SJSA1 (cell line): ENCODE data around the gene TUFT1. TPM values are rescaled to one million over a fixed set of nuclear protein-coding genes. Genes with fewer than 3 reads are reported as not detected.
A peak's percentile ranks its signal among the peaks of the same experiment; 100 is the strongest.
"Not testable (repeated sequence)": the region's sequence is repeated elsewhere in the genome, so short reads cannot be mapped to it uniquely, and the experiment has no call there.

Experiments used
- DNase-seq, 2 experiments: peaks; one replicate each; pipeline ENCODE4 v3.0.0-alpha.2; 2015 to 2020; ENCODE audit warnings: low spot score in 2 of 2, low read depth in 1 of 2
- H3K27ac ChIP-seq: fragments of 250-450 bp; sonication (Bioruptor Pico); 2 replicates; pipeline ENCODE4 v1.5.1; 2020; ENCODE audit warnings: mild to moderate bottlenecking, moderate library complexity
- H3K27me3 ChIP-seq: fragments of 250-450 bp; sonication (Bioruptor Pico); replicated peaks from 2 replicates; pipeline ENCODE4 v1.5.1; 2020; ENCODE audit warnings: mild to moderate bottlenecking, moderate library complexity
- H3K36me3 ChIP-seq: fragments of 250-450 bp; sonication (Bioruptor Pico); 2 replicates; pipeline ENCODE4 v1.5.1; 2020; ENCODE audit warnings: mild to moderate bottlenecking
- H3K4me1 ChIP-seq: fragments of 250-450 bp; sonication (Bioruptor Pico); replicated peaks from 2 replicates; pipeline ENCODE4 v1.6.1; 2021; ENCODE audit warnings: mild to moderate bottlenecking
- H3K4me3 ChIP-seq: fragments of 250-450 bp; sonication (Bioruptor Pico); 2 replicates; pipeline ENCODE4 v1.5.1; 2020; ENCODE audit warnings: mild to moderate bottlenecking
- H3K9me3 ChIP-seq: fragments of 250-450 bp; sonication (Bioruptor Pico); replicated peaks from 2 replicates; pipeline ENCODE4 v1.5.1; 2020; ENCODE audit warnings: mild to moderate bottlenecking
- total RNA-seq: library from RNA; depleted of rRNA; stranded (reverse); fragments of >200 nt; shearing (Covaris generic); gene quantifications from 2 replicates; pipeline ENCODE4 v1.2.3, GENCODE V29; 2014

The TUFT1 gene
- total RNA-seq, 1 experiment from 2014 or later: 46.0 TPM

GRCh38 chr1:151518936-151519335 lies 21.2 kb upstream of the TUFT1 start:
- no peaks in the 10 kb centered on the region for H3K27me3 ChIP-seq

GRCh38 chr1:151519667-151520066 lies 20.4 kb upstream of the TUFT1 start:
- DNase-seq: no peak
- Histone ChIP-seq H3K4me1 (no peaks in the 10 kb centered on the region), H3K27ac (no peak overlapping the region), H3K27me3 (no peaks in the 10 kb centered on the region), H3K9me3 (no peaks in the 10 kb centered on the region), H3K36me3 (no peaks in the 10 kb centered on the region), H3K4me3 (no peak overlapping the region)

More at GRCh38 chr1:151518936-151519335, 21.2 kb upstream of the TUFT1 start:
- Histone ChIP-seq H3K4me3 (no peak overlapping the region), H3K27ac (no peak overlapping the region), H3K9me3 (no peaks in the 10 kb centered on the region), H3K36me3 (no peaks in the 10 kb centered on the region), H3K4me1 (no peaks in the 10 kb centered on the region)
- DNase-seq: no peak

- Histone ChIP-seq H3K9me3 (no peaks in the 10 kb centered on the region), H3K27ac (no peak overlapping the region), H3K4me3 (no peak overlapping the region), H3K36me3 (no peaks in the 10 kb centered on the region), H3K4me1 (no peaks in the 10 kb centered on the region), H3K27me3 (no peaks in the 10 kb centered on the region)
- no peak for DNase-seq
These were observed 19.8 kb upstream of the TUFT1 start for GRCh38 chr1:151520359-151520758.

GRCh38 chr1:151522427-151522826 lies 17.7 kb upstream of the TUFT1 start:
- not testable (repeated sequence) for DNase-seq, H3K27me3 ChIP-seq, H3K36me3 ChIP-seq, H3K9me3 ChIP-seq, H3K27ac ChIP-seq, H3K4me3 ChIP-seq, H3K4me1 ChIP-seq

GRCh38 chr1:151523326-151523725 lies 16.8 kb upstream of the TUFT1 start:
- no peaks in the 10 kb centered on the region for H3K4me1 ChIP-seq
- no peak for DNase-seq
- no peak overlapping the region for H3K4me3 ChIP-seq
- H3K9me3 ChIP-seq: no peaks in the 10 kb centered on the region
- H3K27me3 ChIP-seq: no peaks in the 10 kb centered on the region
- H3K27ac ChIP-seq: no peak overlapping the region
- H3K36me3 ChIP-seq: no peaks in the 10 kb centered on the region

- Histone ChIP-seq H3K4me3 (no peak overlapping the region), H3K9me3 (no peaks in the 10 kb centered on the region), H3K27me3 (no peaks in the 10 kb centered on the region), H3K27ac (no peak overlapping the region), H3K36me3 (no peaks in the 10 kb centered on the region), H3K4me1 (no peaks in the 10 kb centered on the region)
- DNase-seq: no peak
These were observed 15.4 kb upstream of the TUFT1 start for GRCh38 chr1:151524736-151525135.

GRCh38 chr1:151526735-151527525 lies 13.2 kb upstream of the TUFT1 start:
- no peaks in the 10 kb centered on the region for H3K36me3 ChIP-seq
- no peak overlapping the region for H3K27ac ChIP-seq
- DNase-seq: no peak
- H3K4me1 ChIP-seq: no peaks in the 10 kb centered on the region
- H3K9me3 ChIP-seq: no peaks in the 10 kb centered on the region
- H3K27me3 ChIP-seq: no peaks in the 10 kb centered on the region
- H3K4me3 ChIP-seq: no peak overlapping the region

- DNase-seq: no peak
- Histone ChIP-seq H3K4me1 (no peaks in the 10 kb centered on the region), H3K36me3 (no peaks in the 10 kb centered on the region), H3K27me3 (no peaks in the 10 kb centered on the region), H3K9me3 (no peaks in the 10 kb centered on the region), H3K4me3 (no peak overlapping the region), H3K27ac (no peak overlapping the region)
These were observed 10.9 kb upstream of the TUFT1 start for GRCh38 chr1:151529211-151529702.

- Histone ChIP-seq H3K4me1 (peaks cover 3% of the 10 kb centered on the region), H3K27ac (no peak overlapping the region), H3K9me3 (no peaks in the 10 kb centered on the region), H3K36me3 (no peaks in the 10 kb centered on the region), H3K27me3 (no peaks in the 10 kb centered on the region), H3K4me3 (no peak overlapping the region)
- no peak for DNase-seq
These were observed 10.3 kb upstream of the TUFT1 start for GRCh38 chr1:151529781-151530180.

GRCh38 chr1:151530461-151530860 lies 9.6 kb upstream of the TUFT1 start:
- Histone ChIP-seq H3K9me3 (no peaks in the 10 kb centered on the region), H3K4me3 (no peak overlapping the region), H3K27ac (no peak overlapping the region), H3K36me3 (no peaks in the 10 kb centered on the region), H3K4me1 (peaks cover 10% of the 10 kb centered on the region), H3K27me3 (no peaks in the 10 kb centered on the region)
- no peak for DNase-seq

- no peak for DNase-seq
- Histone ChIP-seq H3K4me3 (no peak overlapping the region), H3K27ac (no peak overlapping the region), H3K36me3 (no peaks in the 10 kb centered on the region), H3K9me3 (no peaks in the 10 kb centered on the region), H3K27me3 (no peaks in the 10 kb centered on the region), H3K4me1 (peaks cover 37% of the 10 kb centered on the region)
These were observed 6.2 kb upstream of the TUFT1 start for GRCh38 chr1:151533870-151534269.

GRCh38 chr1:151534662-151535278 lies 5.3 kb upstream of the TUFT1 start:
- peak; percentile 67 to 80 for DNase-seq
- no peaks in the 10 kb centered on the region for H3K9me3 ChIP-seq
- no peaks in the 10 kb centered on the region for H3K36me3 ChIP-seq
- H3K4me3 ChIP-seq: no peak overlapping the region
- no peak overlapping the region for H3K27ac ChIP-seq
- H3K27me3 ChIP-seq: no peaks in the 10 kb centered on the region
- peaks cover 45% of the 10 kb centered on the region for H3K4me1 ChIP-seq

GRCh38 chr1:151535326-151536271 lies 4.5 kb upstream of the TUFT1 start:
- Histone ChIP-seq H3K4me3 (no peak overlapping the region), H3K4me1 (peaks cover 48% of the 10 kb centered on the region), H3K9me3 (no peaks in the 10 kb centered on the region), H3K27me3 (no peaks in the 10 kb centered on the region), H3K27ac (no peak overlapping the region), H3K36me3 (0 out of 2 replicates have a peak, but pooled peaks cover 3% of the 10 kb centered on the region)
- DNase-seq: no peak
